ENCODE data around the gene S100A4.

GRCh38 chr1:153525088-153525728 lies 20.4 kb downstream of the S100A4 start:
- no peak for TF ChIP-seq CTCF (IDR thresholded peaks at IDR 0.05)
- TF ChIP-seq ZFX (IDR thresholded peaks at IDR 0.05; ENCODE audit: borderline replicate concordance): no peak

Data from 22Rv1 (cell line).